Left ventricle myocardium superior (tissue), 1 donor: ENCODE measurements around the gene DISP2. TPM values are rescaled to one million over a fixed set of nuclear protein-coding genes. Genes with fewer than 3 reads are reported as not detected.

Experiments used
- ATAC-seq: fragments of 200-7000 bp; cut with Tn5 transposase; one replicate; pipeline ENCODE4 v1.9.1; 2020; ENCODE audit warnings: mild to moderate bottlenecking, moderate library complexity
- DNase-seq: peaks from one replicate; pipeline ENCODE4 v3.0.0-alpha.2; 2020
- intact Hi-C: fragments of 100-400 bp; cut with micrococcal nuclease; formaldehyde crosslinking; loops from one replicate; pipeline ENCODE4 v1.11.0; 2022
- total RNA-seq: library from RNA; stranded (reverse); fragmentation: NEBNext Ultra II Directional; extraction: Animal tissue kit (Norgen Biotek cat#: 25700); gene quantifications from one replicate; pipeline ENCODE4 v1.2.1, GENCODE V29; 2021
- donor health status: DM: no; HTN: yes; CAD: no; lungs with severe emphysema.

The DISP2 gene
- total RNA-seq, 1 donor from 2014 or later: 5.2 TPM

- intact Hi-C loops: no loop called here
- DNase-seq: no peak
- ATAC-seq: no peak
Observed at GRCh38 chr15:40379374-40379773, 21.4 kb downstream of the DISP2 start.

- intact Hi-C loops: no loop called here
- DNase-seq (peak; percentile 45), ATAC-seq (peak; percentile 71)
Observed at GRCh38 chr15:40379853-40380252, 21.8 kb downstream of the DISP2 start.

DNA sequence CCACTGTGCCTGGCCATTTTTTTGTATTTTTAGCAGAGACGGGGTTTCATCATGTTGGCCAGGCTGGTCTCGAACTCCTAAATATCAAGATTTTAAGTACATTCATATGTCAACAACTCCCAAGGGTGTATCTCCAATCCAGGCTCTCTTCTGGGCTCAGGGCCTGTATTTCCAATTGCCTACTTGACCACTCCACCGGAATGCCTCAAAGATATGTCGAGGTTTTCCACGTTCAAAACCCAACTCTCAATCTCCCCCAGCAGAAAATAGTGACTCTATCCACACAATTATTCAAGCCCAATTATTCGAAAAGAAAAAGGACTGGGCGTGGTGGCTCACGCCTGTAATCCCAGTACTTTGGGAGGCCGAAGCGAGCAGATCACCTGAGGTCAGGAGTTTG lies 22.6 kb downstream of the DISP2 start:
- DNase-seq (no peak), ATAC-seq (no peak)
- intact Hi-C loops: no loop called here

DNA sequence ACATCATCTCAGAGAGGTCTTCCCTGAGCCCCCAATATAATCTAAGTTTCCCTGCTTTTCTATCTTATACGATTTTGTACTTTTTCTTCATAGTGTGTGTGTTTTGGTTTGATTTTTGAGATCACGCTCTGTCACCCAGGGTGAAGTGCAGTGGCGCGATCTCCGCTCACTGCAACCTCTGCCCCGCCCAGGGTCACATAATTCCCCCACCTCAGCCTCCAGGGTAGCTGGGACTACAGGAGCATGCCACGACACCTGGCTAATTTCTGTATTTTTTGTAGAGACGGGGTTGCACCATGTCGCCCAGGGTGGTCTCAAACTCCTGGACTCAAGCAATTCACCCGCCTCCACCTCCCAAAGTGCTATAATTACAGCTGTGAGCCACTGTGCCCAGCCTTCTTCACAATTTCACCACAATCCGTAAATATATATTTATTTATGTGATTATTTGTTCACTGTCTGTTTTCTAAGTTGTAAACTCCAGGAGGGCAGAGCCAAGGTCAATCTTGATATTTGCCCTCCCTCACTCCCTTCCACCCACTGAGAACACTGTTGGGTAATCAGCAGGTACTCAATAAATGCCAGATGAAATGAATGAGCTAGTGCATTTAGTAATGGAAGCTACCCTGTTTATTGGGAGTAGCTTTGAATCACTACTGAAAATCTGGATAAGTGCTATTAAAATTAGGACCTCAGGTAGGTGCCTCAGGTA lies 24.0 kb downstream of the DISP2 start:
- DNase-seq (no peak), ATAC-seq (no peak)
- intact Hi-C loops: no loop called here

DNA sequence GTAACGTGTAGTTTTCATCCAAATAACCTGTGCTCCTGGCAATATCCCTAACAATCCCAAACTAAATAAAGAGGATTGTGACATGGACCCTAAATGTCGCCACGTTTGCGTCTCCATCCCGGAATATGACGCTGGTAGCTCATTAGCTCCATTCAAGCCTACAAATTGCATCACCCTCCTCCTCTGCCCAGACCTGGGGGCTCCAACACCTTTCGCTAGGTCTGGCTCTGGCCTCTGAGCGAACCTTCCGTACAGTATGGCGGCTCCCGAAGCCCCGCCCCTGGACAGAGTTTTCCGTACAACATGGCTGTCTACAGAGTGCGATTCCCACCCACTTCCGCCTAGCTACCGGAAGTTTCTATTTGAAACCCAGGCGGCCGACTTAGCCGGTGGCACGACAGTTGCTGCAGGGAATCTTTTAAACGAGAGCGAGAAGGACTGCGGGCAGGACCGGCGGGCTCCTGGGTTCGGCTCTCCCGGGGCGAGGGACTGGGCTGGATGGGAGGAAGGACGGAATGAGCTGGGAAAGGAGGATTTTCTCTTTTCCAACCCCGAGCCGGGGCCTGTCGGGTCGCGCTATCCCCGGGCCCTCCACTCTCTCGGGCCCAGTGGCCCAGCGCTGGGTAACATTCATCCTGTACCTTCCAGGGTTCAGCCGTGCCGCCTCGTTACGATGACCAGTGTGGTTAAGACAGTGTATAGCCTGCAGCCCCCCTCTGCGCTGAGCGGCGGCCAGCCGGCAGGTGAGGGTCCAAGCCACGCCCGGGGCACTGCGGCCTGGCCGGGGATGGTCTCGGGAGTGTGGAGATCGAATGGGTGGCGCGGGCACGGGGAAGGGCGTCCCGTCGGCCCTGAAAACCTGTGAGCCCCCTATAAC lies 24.8 kb downstream of the DISP2 start, which contains the start of gene KNSTRN:
TSS of gene KNSTRN (plus strand) at position 142 of the 877 bp plus-strand sequence. CDS start at position 257, 115 bp downstream.
- intact Hi-C loops: no loop called here
- ATAC-seq: peak; percentile 97
- DNase-seq: peak; percentile 93

DNA sequence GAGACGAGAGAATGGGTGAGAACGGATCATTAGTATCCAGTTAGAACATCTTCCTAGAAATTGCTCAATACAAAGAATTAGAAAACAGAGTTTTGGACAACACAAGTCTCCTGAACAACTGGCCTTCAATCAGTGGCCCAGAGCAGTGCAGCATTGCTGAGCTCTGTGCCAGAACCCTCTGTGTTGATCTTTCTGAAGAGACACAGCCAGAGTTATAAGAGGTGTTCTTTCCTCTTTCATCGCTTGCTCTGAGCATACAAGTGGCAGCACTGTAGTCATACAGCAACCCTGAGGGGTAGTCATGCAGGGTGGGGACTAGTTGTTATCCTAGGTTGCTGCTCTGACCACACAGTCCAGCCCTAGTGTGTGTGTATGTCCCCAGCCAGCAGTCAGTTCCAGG lies 28.5 kb downstream of the DISP2 start:
- intact Hi-C loops: no loop called here
- ATAC-seq (no peak), DNase-seq (no peak)

- DNase-seq (no peak), ATAC-seq (peak; percentile 57)
- intact Hi-C loops: no loop called here
Observed at GRCh38 chr15:40388941-40389823, 31.2 kb downstream of the DISP2 start.

GRCh38 chr15:40389824-40390595 lies 32.0 kb downstream of the DISP2 start:
- intact Hi-C loops: no loop called here
- no peak for ATAC-seq
- no peak for DNase-seq

DNA sequence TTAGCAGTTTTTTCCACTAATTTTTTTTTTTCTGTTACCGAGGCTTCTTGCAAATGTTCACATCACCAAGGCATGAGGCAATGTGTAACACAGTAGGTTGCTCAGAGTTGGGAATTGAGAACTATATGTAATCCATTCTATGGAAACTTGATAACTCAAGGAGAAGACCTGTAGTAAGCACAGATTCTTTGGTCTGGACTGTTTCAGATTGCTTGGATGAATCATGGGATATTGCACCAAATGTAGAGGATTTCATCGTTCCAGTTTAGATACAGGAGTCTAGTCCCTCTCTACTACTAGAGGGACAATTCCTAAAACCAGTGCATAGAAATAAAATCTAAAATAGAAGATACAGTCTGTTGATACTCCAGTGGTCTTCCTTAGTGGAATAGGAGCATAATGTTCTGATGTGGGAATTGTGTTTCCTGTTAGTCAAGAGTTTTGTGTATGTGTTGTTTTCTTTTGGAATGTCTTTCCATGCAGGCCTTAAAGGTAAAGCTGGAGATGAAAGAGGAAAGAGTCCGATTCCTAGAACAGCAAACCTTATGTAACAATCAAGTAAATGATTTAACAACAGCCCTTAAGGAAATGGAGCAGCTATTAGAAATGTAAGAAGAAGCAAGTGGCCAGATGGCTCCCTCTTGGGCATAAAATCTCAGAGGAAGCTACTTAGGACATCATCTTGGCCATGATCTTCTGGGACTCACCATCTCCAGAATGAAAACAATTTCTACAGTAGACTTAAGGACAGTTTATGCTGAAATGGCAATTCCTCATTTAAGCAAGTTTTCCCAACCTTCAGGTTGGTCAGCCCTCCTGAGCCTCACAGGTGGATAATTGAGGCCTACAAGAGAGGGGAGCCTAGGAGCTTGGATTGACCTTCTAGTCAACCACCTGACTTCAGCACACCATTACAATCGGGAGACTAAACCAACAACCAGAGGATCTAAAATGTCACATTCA lies 35.2 kb downstream of the DISP2 start:
- DNase-seq (no peak), ATAC-seq (no peak)
- intact Hi-C loops: no loop called here

GRCh38 chr15:40397688-40398412 lies 39.8 kb downstream of the DISP2 start:
- DNase-seq (no peak), ATAC-seq (peak; percentile 51)
- intact Hi-C loops: no loop called here

- DNase-seq (no peak), ATAC-seq (peak; percentile 52)
- intact Hi-C loops: no loop called here
Observed at GRCh38 chr15:40398413-40398873, 40.4 kb downstream of the DISP2 start.

GRCh38 chr15:40399370-40399769 lies 41.4 kb downstream of the DISP2 start:
- intact Hi-C loops: no loop called here
- DNase-seq: no peak
- no peak for ATAC-seq

DNA sequence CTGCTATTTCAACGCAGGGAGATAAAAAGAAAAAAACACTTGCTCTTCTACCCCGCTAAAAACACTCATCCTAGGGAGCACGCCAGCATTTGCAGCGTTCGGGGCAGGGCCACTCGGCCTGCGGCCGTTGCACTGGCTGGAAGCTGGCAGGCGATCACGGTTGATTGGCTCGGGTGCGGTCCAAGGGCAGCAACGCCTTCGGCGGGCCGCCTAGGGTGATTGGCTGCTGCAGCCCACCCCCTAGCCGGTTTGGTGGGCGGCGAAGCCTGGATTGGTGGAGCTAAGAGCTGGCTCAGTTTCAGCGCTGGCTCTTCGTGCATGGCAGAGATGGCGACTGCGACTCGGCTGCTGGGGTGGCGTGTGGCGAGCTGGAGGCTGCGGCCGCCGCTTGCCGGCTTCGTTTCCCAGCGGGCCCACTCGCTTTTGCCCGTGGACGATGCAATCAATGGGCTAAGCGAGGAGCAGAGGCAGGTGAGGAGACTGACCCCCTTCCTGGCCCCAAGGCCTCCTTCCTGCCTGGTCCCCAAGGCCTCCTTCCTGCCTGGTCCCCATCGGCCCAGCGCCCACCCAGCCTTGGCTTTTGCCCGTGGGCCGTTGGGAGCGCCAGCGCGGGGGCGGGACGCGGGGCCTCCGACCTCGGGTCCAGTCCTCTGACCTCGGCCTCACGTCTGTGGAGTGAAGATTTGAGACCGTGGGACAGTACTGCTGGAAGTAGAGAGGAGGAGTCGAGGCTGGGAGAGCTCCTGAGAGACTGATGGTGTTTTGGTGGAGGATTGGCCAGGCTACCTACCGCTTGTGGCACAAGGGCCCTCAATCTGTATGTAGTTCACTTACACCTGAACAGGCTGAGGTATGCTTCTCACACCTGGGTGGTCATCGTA lies 47.7 kb downstream of the DISP2 start, which contains the start of gene IVD:
TSS of gene IVD (plus strand) at position 295 of the 881 bp plus-strand sequence. CDS start at position 328, 33 bp downstream.
- intact Hi-C loops: no loop called here
- ATAC-seq (peak; percentile 100), DNase-seq (peak; percentile 98)

DNA sequence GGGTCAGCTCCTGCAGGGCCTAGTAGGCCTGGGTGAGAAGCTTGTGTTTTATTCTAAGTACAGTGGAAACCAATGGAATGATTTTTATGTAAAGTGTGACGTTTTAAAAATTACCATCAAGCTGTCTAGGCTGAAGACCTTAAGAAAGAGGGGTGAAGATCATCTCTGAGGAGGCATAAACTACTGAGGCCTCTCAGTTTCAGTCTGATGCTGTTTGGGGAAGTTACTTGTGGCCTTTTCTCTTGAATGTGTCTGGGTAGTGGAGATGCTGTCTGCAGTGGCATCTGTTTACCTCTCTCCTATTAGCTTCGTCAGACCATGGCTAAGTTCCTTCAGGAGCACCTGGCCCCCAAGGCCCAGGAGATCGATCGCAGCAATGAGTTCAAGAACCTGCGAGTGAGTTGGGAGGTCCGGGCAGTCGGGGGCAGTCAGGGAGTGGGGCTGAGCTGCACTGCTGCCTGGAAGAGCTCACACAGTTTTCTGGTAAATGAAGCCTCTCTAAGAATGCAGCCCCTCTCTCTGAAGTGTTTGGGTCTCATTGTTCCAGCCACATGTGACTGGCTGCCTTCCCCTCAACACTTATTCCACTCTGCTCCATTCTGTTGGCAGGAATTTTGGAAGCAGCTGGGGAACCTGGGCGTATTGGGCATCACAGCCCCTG lies 49.4 kb downstream of the DISP2 start:
- intact Hi-C loops: no loop called here
- no peak for DNase-seq

DNA sequence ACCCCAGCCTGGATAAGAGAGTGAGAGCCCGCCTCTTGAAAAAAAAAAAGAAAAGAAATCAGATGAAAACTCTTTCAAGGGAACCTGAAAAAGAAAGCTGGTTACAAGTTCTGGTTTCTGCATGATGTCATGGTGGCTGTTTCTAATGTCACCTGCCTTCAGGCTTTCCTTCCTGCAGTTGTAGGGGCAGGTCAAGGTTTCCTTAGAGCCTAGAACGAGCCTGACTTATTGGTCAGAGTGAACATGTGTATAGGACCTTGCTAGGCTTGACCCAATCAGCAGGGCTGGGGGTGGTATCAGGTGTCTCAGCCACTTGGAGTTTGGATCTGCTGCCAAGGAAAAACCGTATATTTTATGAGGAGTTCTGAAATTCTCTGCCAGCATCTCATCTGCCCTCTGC lies 51.3 kb downstream of the DISP2 start:
- intact Hi-C loops: no loop called here

More for the DNA sequence above, 49.4 kb downstream of the DISP2 start:
- no peak for ATAC-seq

More for the DNA sequence above, 51.3 kb downstream of the DISP2 start:
- DNase-seq (no peak), ATAC-seq (no peak)
